Stomach (tissue), 4 donors: ENCODE measurements around the gene SLAMF9.

Source experiments
- CTCF ChIP-seq, 7 experiments: fragments of 450-650 bp in 4 of 7; fragments of 200-600 bp in 3 of 7; sonication (generic) in 3 of 7; IDR thresholded peaks; one replicate each; pipeline ENCODE4 v1.5.1; 2016 to 2019; ENCODE audit warnings: antibody characterized with exemption in 7 of 7, control low read depth in 2 of 7, mild to moderate bottlenecking in 1 of 7
- POLR2A ChIP-seq, 4 donors: fragments of 450-650 bp; IDR thresholded peaks; one replicate each; pipeline ENCODE4 v1.6.1; 2016; ENCODE audit warnings: antibody characterized with exemption in 4 of 4, control low read depth in 2 of 4, mild to moderate bottlenecking in 1 of 4, moderate library complexity in 1 of 4
- POLR2AphosphoS5 ChIP-seq, 3 donors: sonication (generic); formaldehyde crosslinking; IDR thresholded peaks; one replicate each; pipeline ENCODE4 v1.6.1; 2016; ENCODE audit warnings: antibody characterized with exemption in 3 of 3

DNA sequence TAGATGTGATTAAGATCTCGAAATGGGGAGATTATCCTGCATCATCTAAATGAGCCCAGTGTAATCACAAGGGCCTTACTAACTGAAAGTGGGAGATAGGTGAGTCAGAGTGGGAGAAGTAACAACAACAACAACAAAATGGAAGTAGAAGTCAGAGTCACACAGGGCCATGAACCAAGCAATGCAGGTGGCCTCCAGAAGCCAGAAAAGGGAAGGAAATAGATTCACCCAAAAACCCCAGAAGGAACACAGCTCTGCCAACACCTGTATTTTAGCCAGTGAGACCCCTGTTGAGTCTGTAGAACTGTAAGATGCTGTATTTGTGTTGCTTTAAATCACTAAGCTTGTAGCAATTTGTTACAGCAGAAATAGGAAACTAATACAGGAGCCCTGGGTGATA, 32.8 kb downstream of the SLAMF9 start:
- TF ChIP-seq CTCF (IDR thresholded peaks at IDR 0.05) (no peak), POLR2A (IDR thresholded peaks at IDR 0.05) (no peak), POLR2AphosphoS5 (IDR thresholded peaks at IDR 0.05) (no peak)
